Transverse colon (tissue), 4 donors: ENCODE data around the gene SLC35B2. TPM values are rescaled to one million over a fixed set of nuclear protein-coding genes. Genes with fewer than 3 reads are reported as not detected.

Experiments
- DNase-seq: peaks from one replicate; pipeline ENCODE4 v3.0.0-alpha.2; 2019
- H3K27ac ChIP-seq, 4 donors: fragments of 200-600 bp; sonication (generic); 2 replicates each; pipeline ENCODE4 v1.5.1; 2016 to 2018; ENCODE audit warnings: inconsistent platforms in 4 of 4
- H3K27me3 ChIP-seq: fragments of 200-600 bp; sonication (generic); 2 replicates; pipeline ENCODE4 v1.5.1; 2017; ENCODE audit warnings: inconsistent platforms
- H3K36me3 ChIP-seq, 4 donors: fragments of 200-600 bp; sonication (generic); 2 replicates each; pipeline ENCODE4 v1.5.1; 2017 to 2019; ENCODE audit warnings: inconsistent platforms in 4 of 4
- H3K4me1 ChIP-seq, 4 donors: fragments of 200-600 bp; sonication (generic); 2 replicates each; pipeline ENCODE4 v1.5.1; 2017 to 2020; ENCODE audit warnings: inconsistent platforms in 4 of 4
- H3K4me3 ChIP-seq, 4 donors: fragments of 200-600 bp; sonication (generic); 1 replicate in 1 of 4; 2 replicates in 3 of 4; pipeline versions ENCODE4 v1.5.1 to v1.6.1; 2017 to 2019; ENCODE audit warnings: inconsistent platforms in 4 of 4
- H3K9me3 ChIP-seq, 2 donors: fragments of 200-600 bp; sonication (generic); 2 replicates each; pipeline ENCODE4 v1.5.1; 2017 to 2019; ENCODE audit warnings: inconsistent platforms in 2 of 2
- EP300 ChIP-seq: sonication (generic); formaldehyde crosslinking; IDR thresholded peaks from one replicate; pipeline ENCODE4 v1.6.1; 2017; ENCODE audit warnings: antibody characterized with exemption, low read depth
- POLR2A ChIP-seq: fragments of 450-650 bp; IDR thresholded peaks from one replicate; pipeline ENCODE4 v1.6.1; 2016; ENCODE audit warnings: antibody characterized with exemption, mild to moderate bottlenecking, moderate library complexity
- POLR2AphosphoS5 ChIP-seq, 3 donors: sonication (generic); formaldehyde crosslinking; IDR thresholded peaks; one replicate each; pipeline ENCODE4 v1.6.1; 2016; ENCODE audit warnings: antibody characterized with exemption in 3 of 3
- WGBS, 2 donors: methylation state at CpG; one replicate each; pipeline ENCODE4 v1.1.5; 2018; ENCODE audit warnings: low coverage in 1 of 2; 5-methylcytosine and 5-hydroxymethylcytosine counted together
- in situ Hi-C, 4 donors: fragments of 200-750 bp; cut with MboI; loops; one replicate each; pipeline versions ENCODE4 v1.15.0 to v1.15.1; 2017; ENCODE audit warnings: low sequenced_read_pairs in 3 of 4, low pct_ligation_motif_present in 1 of 4, low pct_unique_long_range_greater_than_20kb in 1 of 4
- intact Hi-C: fragments of 100-400 bp; cut with DNase I; formaldehyde crosslinking; loops from one replicate; pipeline ENCODE4 v1.15.1; 2023; ENCODE audit warnings: low total_unique reads
- total RNA-seq, 4 donors: library from RNA; depleted of rRNA; stranded (reverse); fragments of >200 nt; gene quantifications; one replicate each; pipeline ENCODE4 v1.1.0, GENCODE V29; 2016
- TF ChIP-seq, protein P1 (sequence below), 5 experiments: fragments of 200-600 bp in 3 of 5; fragments of 450-650 bp in 2 of 5; sonication (generic) in 3 of 5; IDR thresholded peaks; 1 replicate in 2 of 5; 2 replicates in 3 of 5; pipeline ENCODE4 v1.5.1; 2016 to 2017; ENCODE audit warnings: antibody characterized with exemption in 5 of 5, inconsistent platforms in 3 of 5, mild to moderate bottlenecking in 2 of 5, moderate library complexity in 1 of 5

SLC35B2 gene
- total RNA-seq, 4 donors from 2014 or later = 9.0 to 36.4 (median 22.5) TPM

DNA sequence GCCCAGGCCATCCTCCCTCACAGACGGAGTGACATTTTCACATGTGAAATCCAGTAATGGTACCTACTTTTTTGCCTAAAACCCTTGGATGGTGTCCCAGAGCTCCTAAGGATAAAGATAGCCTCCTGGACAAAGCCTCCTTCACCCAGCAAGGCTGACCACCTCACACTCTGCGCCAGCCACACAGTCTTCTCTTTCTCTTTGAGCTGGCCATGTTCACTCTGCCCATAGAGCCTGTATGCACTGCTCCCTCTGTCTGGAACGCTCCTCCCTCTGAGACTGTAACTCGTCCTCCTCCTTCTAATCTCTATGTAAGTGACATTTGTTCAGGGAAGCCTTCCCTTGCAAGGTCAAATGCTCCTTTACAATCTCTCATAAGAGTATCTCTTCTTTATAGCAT lies 27.5 kb upstream of the SLC35B2 start:
- DNase-seq = no peak
- TF ChIP-seq, protein P1, sequence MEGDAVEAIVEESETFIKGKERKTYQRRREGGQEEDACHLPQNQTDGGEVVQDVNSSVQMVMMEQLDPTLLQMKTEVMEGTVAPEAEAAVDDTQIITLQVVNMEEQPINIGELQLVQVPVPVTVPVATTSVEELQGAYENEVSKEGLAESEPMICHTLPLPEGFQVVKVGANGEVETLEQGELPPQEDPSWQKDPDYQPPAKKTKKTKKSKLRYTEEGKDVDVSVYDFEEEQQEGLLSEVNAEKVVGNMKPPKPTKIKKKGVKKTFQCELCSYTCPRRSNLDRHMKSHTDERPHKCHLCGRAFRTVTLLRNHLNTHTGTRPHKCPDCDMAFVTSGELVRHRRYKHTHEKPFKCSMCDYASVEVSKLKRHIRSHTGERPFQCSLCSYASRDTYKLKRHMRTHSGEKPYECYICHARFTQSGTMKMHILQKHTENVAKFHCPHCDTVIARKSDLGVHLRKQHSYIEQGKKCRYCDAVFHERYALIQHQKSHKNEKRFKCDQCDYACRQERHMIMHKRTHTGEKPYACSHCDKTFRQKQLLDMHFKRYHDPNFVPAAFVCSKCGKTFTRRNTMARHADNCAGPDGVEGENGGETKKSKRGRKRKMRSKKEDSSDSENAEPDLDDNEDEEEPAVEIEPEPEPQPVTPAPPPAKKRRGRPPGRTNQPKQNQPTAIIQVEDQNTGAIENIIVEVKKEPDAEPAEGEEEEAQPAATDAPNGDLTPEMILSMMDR (IDR thresholded peaks at IDR 0.05) = no peak
- TF ChIP-seq POLR2A = no peak
- Histone ChIP-seq H3K4me3 (no peak overlapping the region), H3K9me3 (no peaks in the 10 kb centered on the region), H3K36me3 (no peaks in the 10 kb centered on the region), H3K27ac (no peak overlapping the region), H3K4me1 (no peaks in the 10 kb centered on the region), H3K27me3 (peaks cover 41% of the 10 kb centered on the region)
- 55 to 63% methylated on average over 2 to 4 of the region's 4 CpGs for WGBS, 2 donors
- intact Hi-C loops (no loop called here), in situ Hi-C loops (loop anchor here in 1 of 4 donors (5.0 kb wide), 1 partner anchor 47 kb away; no protein-coding TSS in a partner anchor)

DNA sequence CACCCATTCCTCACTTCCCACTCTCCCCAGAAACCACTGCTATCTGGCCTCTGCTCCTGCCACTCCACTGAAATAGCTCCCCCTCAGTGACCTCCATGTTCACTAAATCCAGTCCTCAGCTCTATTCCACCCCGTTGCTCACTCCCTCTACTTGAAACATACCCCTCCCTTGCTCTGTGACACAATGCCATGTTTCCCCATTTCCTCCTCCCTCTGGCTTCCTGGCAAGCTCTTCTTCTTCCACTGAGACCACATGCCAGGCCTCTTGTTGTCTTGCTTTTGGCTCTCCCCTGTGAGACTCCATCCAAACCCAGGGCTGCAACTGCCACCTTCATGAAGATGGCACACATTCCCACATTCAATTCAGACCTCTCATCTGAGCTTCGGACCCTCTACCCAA lies 26.8 kb upstream of the SLC35B2 start:
- TF ChIP-seq POLR2AphosphoS5 (IDR thresholded peaks at IDR 0.05) = no peak
- no peak for TF ChIP-seq EP300
- no peak for TF ChIP-seq POLR2A
- TF ChIP-seq, protein P1 (IDR thresholded peaks at IDR 0.05) = no peak
- no peaks in the 10 kb centered on the region for H3K4me1 ChIP-seq
- H3K27me3 ChIP-seq = peaks cover 35% of the 10 kb centered on the region
- no peak overlapping the region for H3K27ac ChIP-seq
- intact Hi-C loops (no loop called here), in situ Hi-C loops (loop anchor here in 1 of 4 donors (5.0 kb wide), 1 partner anchor 48 kb away; no protein-coding TSS in a partner anchor)
- WGBS, 2 donors = 42 to 50% methylated on average over 2 of the region's 2 CpGs
- no peaks in the 10 kb centered on the region for H3K36me3 ChIP-seq
- no peaks in the 10 kb centered on the region for H3K9me3 ChIP-seq
- H3K4me3 ChIP-seq = no peak overlapping the region
- no peak for DNase-seq

DNA sequence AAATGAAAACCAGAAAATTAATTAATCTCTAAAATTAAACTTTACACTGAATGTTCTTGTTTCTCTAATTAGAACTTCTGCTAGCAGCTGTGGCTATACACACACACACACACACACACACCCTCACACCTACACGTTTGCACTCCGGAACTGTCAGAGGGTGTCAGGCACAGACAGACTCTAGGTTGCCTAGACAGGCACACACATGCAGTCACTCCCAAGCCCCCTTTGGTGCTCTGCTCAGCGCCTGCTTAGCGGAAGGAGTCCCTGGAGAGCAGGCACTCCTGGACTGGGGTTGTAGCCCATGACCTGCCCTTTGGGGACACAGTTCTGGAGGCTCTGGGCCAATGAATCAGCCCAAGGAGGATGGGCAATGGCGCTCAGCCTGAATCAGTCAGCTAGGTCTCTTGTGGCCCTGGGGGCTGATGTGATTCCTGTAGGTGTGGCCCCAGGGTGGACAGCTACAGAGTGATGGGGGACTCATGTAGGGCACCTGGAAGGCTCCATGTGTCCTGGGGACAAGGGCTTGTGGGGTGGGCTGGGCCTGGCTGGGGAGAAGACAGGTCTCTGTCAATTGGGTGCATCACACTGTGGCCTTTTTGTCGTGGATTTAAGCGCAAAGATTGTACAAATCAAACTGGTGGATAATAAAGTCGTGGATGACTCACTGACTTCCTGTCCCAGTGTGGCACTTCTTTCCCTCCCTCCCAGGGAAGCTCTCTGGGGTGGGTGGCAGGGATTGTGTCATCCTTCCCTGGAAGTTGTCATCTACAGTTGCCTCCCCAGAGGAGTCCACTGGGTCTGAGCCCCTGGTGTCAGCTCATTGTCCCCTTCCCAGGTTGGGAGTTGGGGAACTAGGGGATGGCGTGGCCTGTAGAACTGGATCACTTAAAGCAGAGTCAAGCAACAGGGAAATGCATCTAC lies 21.7 kb upstream of the SLC35B2 start:
- WGBS, 2 donors = 53 to 55% methylated on average over 5 to 7 of the region's 9 CpGs
- H3K27me3 ChIP-seq = peaks cover 55% of the 10 kb centered on the region
- DNase-seq = no peak
- in situ Hi-C loops = no loop called here
- H3K4me1 ChIP-seq = peaks cover 0 to 11% (median 9%) of the 10 kb centered on the region in 4 donors
- TF ChIP-seq POLR2A (no peak), EP300 (no peak), POLR2AphosphoS5 (IDR thresholded peaks at IDR 0.05) (no peak)
- TF ChIP-seq, protein P1 (IDR thresholded peaks at IDR 0.05) = no peak
- intact Hi-C loops = loop anchor here (10.0 kb wide), 1 partner anchor 56 kb away; no protein-coding TSS in a partner anchor
- H3K4me3 ChIP-seq = no peak overlapping the region
- no peaks in the 10 kb centered on the region for H3K36me3 ChIP-seq
- no peaks in the 10 kb centered on the region for H3K9me3 ChIP-seq
- H3K27ac ChIP-seq = no peak overlapping the region

DNA sequence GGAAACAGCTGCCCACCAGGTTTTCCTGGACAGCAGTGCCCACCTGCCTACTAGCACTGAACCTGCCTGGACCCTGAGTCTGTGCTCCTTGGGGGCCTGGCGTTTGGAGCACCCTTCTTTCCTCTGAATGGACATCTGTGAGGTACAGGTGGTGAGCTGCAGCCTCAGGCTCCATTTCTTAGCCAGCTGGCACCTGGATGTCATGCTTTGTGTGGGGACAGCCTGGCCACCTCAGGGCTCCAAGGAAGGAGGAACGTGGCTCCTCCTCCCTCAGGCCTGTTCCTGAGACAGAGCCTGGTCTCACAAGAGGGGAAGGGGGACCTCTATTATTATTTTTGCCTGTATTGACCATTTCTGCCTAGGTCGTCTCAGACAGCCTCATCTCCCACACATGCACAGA lies 21.0 kb upstream of the SLC35B2 start:
- TF ChIP-seq POLR2AphosphoS5 (IDR thresholded peaks at IDR 0.05) (no peak), POLR2A (no peak), EP300 (no peak)
- TF ChIP-seq, protein P1 (IDR thresholded peaks at IDR 0.05) = no peak
- H3K4me3 ChIP-seq = no peak overlapping the region
- intact Hi-C loops (loop anchor here (10.0 kb wide), 1 partner anchor 56 kb away; no protein-coding TSS in a partner anchor), in situ Hi-C loops (no loop called here)
- peaks cover 0 to 11% (median 9%) of the 10 kb centered on the region in 4 donors for H3K4me1 ChIP-seq
- no peak overlapping the region for H3K27ac ChIP-seq
- peaks cover 62% of the 10 kb centered on the region for H3K27me3 ChIP-seq
- DNase-seq = no peak
- no peaks in the 10 kb centered on the region for H3K36me3 ChIP-seq
- WGBS, 2 donors = 44 to 66% methylated on average over 1 to 3 of the region's 3 CpGs
- H3K9me3 ChIP-seq = no peaks in the 10 kb centered on the region
